ENCODE measurements around the gene ALCAM. TPM values are rescaled to one million over a fixed set of nuclear protein-coding genes. Genes with fewer than 3 reads are reported as not detected.

ALCAM gene
- total and polyA plus RNA-seq, 2 of the 8 experiments (the other 6 are each of a cell fraction or from before 2014, with no cell fraction given), result 10.8 to 33.0 TPM

DNA sequence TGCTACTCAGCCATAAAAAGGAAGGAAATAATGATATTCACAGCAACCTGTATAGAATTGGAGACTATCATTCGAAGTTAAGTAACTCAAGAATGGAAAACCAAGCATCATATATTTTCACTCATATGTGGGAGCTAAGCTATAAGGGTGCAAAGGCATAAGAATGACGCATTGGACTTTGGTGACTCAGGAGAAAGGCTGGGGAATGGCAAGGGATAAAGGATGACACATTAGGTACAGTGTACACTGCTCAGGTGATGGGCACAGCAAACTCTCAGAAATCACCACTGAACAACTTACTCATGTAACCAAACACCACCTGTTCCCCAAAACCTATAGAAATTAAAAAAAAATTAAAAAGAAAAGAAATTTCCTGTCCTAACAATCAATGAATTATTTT is 42.7 kb downstream of the ALCAM start (continued):
- TF ChIP-seq CTCF (IDR thresholded peaks at IDR 0.05; ENCODE audit: control extremely low read depth in 1 of 3, insufficient read depth in 1 of 3, low read depth in 1 of 3, low read length in 3 of 3) (no peak), POLR2A (IDR thresholded peaks at IDR 0.05; ENCODE audit: control extremely low read depth in 1 of 2, low read depth in 2 of 2, low read length in 2 of 2) (no peak), KDM4A (IDR thresholded peaks at IDR 0.05; ENCODE audit: low read depth, low read length, severe bottlenecking) (no peak), EGR1 (IDR thresholded peaks at IDR 0.05; ENCODE audit: borderline replicate concordance, low read depth, low read length) (no peak), ASH2L (IDR thresholded peaks at IDR 0.05; ENCODE audit: low read length) (no peak), CHD7 (IDR thresholded peaks at IDR 0.05; ENCODE audit: insufficient replicate concordance, low read length) (no peak)

Data from H1 (cell line).